Endothelial cell (in vitro differentiated cells): ENCODE results near the gene SMG5. TPM values are rescaled to one million over a fixed set of nuclear protein-coding genes. Genes with fewer than 3 reads are reported as not detected.

Source experiments
- DNase-seq: peaks from one replicate; pipeline ENCODE4 v3.0.0; 2021; ENCODE audit warnings: low spot score
- H3K27ac Mint-ChIP-seq: one replicate; pipeline ENCODE4 v1.8.0; 2021; ENCODE audit warnings: mixed read lengths, inconsistent platforms; ENCODE audit not compliant: unreplicated experiment
- H3K27me3 Mint-ChIP-seq: one replicate; pipeline ENCODE4 v1.8.0; 2021; ENCODE audit warnings: mild to moderate bottlenecking, moderate library complexity, mixed read lengths, inconsistent platforms; ENCODE audit not compliant: unreplicated experiment
- H3K36me3 Mint-ChIP-seq: one replicate; pipeline ENCODE4 v1.8.0; 2021; ENCODE audit warnings: mild to moderate bottlenecking, low read depth, mixed read lengths, inconsistent platforms; ENCODE audit not compliant: unreplicated experiment
- H3K4me1 Mint-ChIP-seq: one replicate; pipeline ENCODE4 v1.8.0; 2021; ENCODE audit warnings: mild to moderate bottlenecking, mixed read lengths, inconsistent platforms; ENCODE audit not compliant: unreplicated experiment
- H3K4me3 Mint-ChIP-seq: one replicate; pipeline ENCODE4 v1.8.0; 2021; ENCODE audit warnings: mild to moderate bottlenecking, mixed read lengths, inconsistent platforms; ENCODE audit not compliant: unreplicated experiment
- H3K9me3 Mint-ChIP-seq: one replicate; pipeline ENCODE4 v1.8.0; 2021; ENCODE audit warnings: mixed read lengths, inconsistent platforms; ENCODE audit not compliant: unreplicated experiment
- CTCF ChIP-seq: fragments of 200-600 bp; sonication (generic); IDR thresholded peaks from one replicate; pipeline ENCODE4 v1.5.0; 2021; ENCODE audit warnings: antibody characterized with exemption; ENCODE audit not compliant: unreplicated experiment
- total RNA-seq: library from RNA; stranded (reverse); fragmentation: NEBNext Ultra II Directional; extraction: Animal tissue kit (Norgen Biotek cat#: 25700); gene quantifications from one replicate; pipeline ENCODE4 v1.2.1, GENCODE V29; 2021; ENCODE audit not compliant: unreplicated experiment

SMG5 gene
- total RNA-seq, 1 donor from 2014 or later: 75.2 TPM

- no peak overlapping the region for H3K27ac Mint-ChIP-seq
- peaks cover 16% of the 10 kb centered on the region for H3K36me3 Mint-ChIP-seq
- no peak for DNase-seq
- no peak overlapping the region for H3K4me3 Mint-ChIP-seq
- no peaks in the 10 kb centered on the region for H3K9me3 Mint-ChIP-seq
- no peaks in the 10 kb centered on the region for H3K4me1 Mint-ChIP-seq
- H3K27me3 Mint-ChIP-seq: no peaks in the 10 kb centered on the region
- TF ChIP-seq CTCF: no peak
These were observed 28.3 kb upstream of the SMG5 start for GRCh38 chr1:156310962-156311361.

GRCh38 chr1:156308078-156308477 is 25.5 kb upstream of the SMG5 start:
- no peaks in the 10 kb centered on the region for H3K27me3 Mint-ChIP-seq
- no peak for TF ChIP-seq CTCF
- H3K27ac Mint-ChIP-seq: no peak overlapping the region
- no peaks in the 10 kb centered on the region for H3K9me3 Mint-ChIP-seq
- H3K4me1 Mint-ChIP-seq: no peaks in the 10 kb centered on the region
- H3K36me3 Mint-ChIP-seq: peaks cover 17% of the 10 kb centered on the region
- peak overlapping the region; percentile 26 for H3K4me3 Mint-ChIP-seq
- no peak for DNase-seq

- DNase-seq: no peak
- Mint-ChIP-seq H3K36me3 (peaks cover 18% of the 10 kb centered on the region), H3K4me1 (no peaks in the 10 kb centered on the region), H3K27me3 (no peaks in the 10 kb centered on the region), H3K4me3 (peak overlapping the region; percentile 28), H3K27ac (no peak overlapping the region), H3K9me3 (no peaks in the 10 kb centered on the region)
- TF ChIP-seq CTCF: no peak
These were observed 22.6 kb upstream of the SMG5 start for GRCh38 chr1:156305215-156305614.

GRCh38 chr1:156303241-156303640 is 20.6 kb upstream of the SMG5 start:
- H3K9me3 Mint-ChIP-seq: no peaks in the 10 kb centered on the region
- no peak for DNase-seq
- no peaks in the 10 kb centered on the region for H3K4me1 Mint-ChIP-seq
- H3K36me3 Mint-ChIP-seq: peaks cover 11% of the 10 kb centered on the region
- no peak overlapping the region for H3K4me3 Mint-ChIP-seq
- H3K27me3 Mint-ChIP-seq: no peaks in the 10 kb centered on the region
- H3K27ac Mint-ChIP-seq: no peak overlapping the region
- TF ChIP-seq CTCF: no peak

GRCh38 chr1:156298852-156299357 is 16.3 kb upstream of the SMG5 start, which contains the start of gene VHLL:
Gene VHLL, minus strand, starts transcription at chr1:156299307. Its CDS starts 118 bp downstream, at chr1:156299189.
- TF ChIP-seq CTCF: no peak
- H3K36me3 Mint-ChIP-seq: peaks cover 3% of the 10 kb centered on the region
- H3K9me3 Mint-ChIP-seq: no peaks in the 10 kb centered on the region
- no peak within 1 kb of the TSS for H3K4me3 Mint-ChIP-seq
- no peak for DNase-seq
- peaks cover 4% of the 10 kb centered on the region for H3K27me3 Mint-ChIP-seq
- peaks cover 13% of the 10 kb centered on the region for H3K4me1 Mint-ChIP-seq
- no peak within 1 kb of the TSS for H3K27ac Mint-ChIP-seq
